Tibial nerve (tissue), 4 donors: ENCODE measurements around the gene ABHD12. TPM values are rescaled to one million over a fixed set of nuclear protein-coding genes. Genes with fewer than 3 reads are reported as not detected.

Source experiments
- DNase-seq, 2 donors: peaks; one replicate each; pipeline ENCODE4 v3.0.0-alpha.2; 2019; ENCODE audit warnings: low spot score in 2 of 2
- H3K27ac ChIP-seq, 4 donors: fragments of 200-600 bp; sonication (generic) in 3 of 4; one replicate each; pipeline ENCODE4 v1.5.1; 2017 to 2019; ENCODE audit warnings: mild to moderate bottlenecking in 1 of 4
- H3K27me3 ChIP-seq, 2 donors: fragments of 200-600 bp; sonication (generic) in 1 of 2; one replicate each; pipeline versions ENCODE4 v1.5.1 to v1.6.0; 2017 to 2019
- H3K36me3 ChIP-seq, 3 donors: fragments of 200-600 bp; sonication (generic); one replicate each; pipeline ENCODE4 v1.5.1; 2018 to 2019
- H3K4me1 ChIP-seq, 4 donors: fragments of 200-600 bp; sonication (generic) in 3 of 4; one replicate each; pipeline ENCODE4 v1.5.1; 2017 to 2019
- H3K4me3 ChIP-seq, 4 donors: fragments of 200-600 bp; sonication (generic) in 3 of 4; one replicate each; pipeline ENCODE4 v1.5.1; 2017 to 2019; ENCODE audit warnings: mild to moderate bottlenecking in 1 of 4, moderate library complexity in 1 of 4
- H3K9me3 ChIP-seq, 4 donors: fragments of 200-600 bp; sonication (generic) in 3 of 4; one replicate each; pipeline ENCODE4 v1.5.1; 2017 to 2019
- CTCF ChIP-seq, 5 experiments: fragments of 200-600 bp in 3 of 5; fragments of 450-650 bp in 2 of 5; sonication (generic) in 3 of 5; IDR thresholded peaks; one replicate each; pipeline ENCODE4 v1.5.1; 2016 to 2019; ENCODE audit warnings: antibody characterized with exemption in 5 of 5, mild to moderate bottlenecking in 3 of 5, moderate library complexity in 2 of 5
- EP300 ChIP-seq, 2 donors: sonication (generic); formaldehyde crosslinking; IDR thresholded peaks; one replicate each; pipeline ENCODE4 v1.6.1; 2017; ENCODE audit warnings: antibody characterized with exemption in 2 of 2, mild to moderate bottlenecking in 1 of 2
- POLR2A ChIP-seq, 2 donors: fragments of 450-650 bp; IDR thresholded peaks; one replicate each; pipeline ENCODE4 v1.6.1; 2017; ENCODE audit warnings: antibody characterized with exemption in 2 of 2, mild to moderate bottlenecking in 2 of 2, moderate library complexity in 2 of 2
- WGBS, 2 donors: methylation state at CpG; one replicate each; pipeline ENCODE4 v1.1.5; 2018; 5-methylcytosine and 5-hydroxymethylcytosine counted together
- total RNA-seq, 4 donors: library from RNA; depleted of rRNA; stranded (reverse); fragments of >200 nt; gene quantifications; one replicate each; pipeline ENCODE4 v1.1.0, GENCODE V29; 2016

ABHD12 gene
- total RNA-seq, 4 donors from 2014 or later = 67.2 to 116 (median 105) TPM

GRCh38 chr20:25285856-25286798, 104.5 kb downstream of the ABHD12 start:
- Histone ChIP-seq H3K36me3 (peaks cover 0 to 100% (median 31%) of the 10 kb centered on the region in 3 donors), H3K27me3 (no peaks in the 10 kb centered on the region), H3K4me3 (no peak overlapping the region), H3K27ac (no peak overlapping the region), H3K9me3 (no peaks in the 10 kb centered on the region), H3K4me1 (no peaks in the 10 kb centered on the region)
- 91 to 92% methylated on average over 18 to 23 of the region's 24 CpGs for WGBS, 2 donors
- peak in 1 of 2 donors; percentile 4 for DNase-seq
- TF ChIP-seq CTCF (IDR thresholded peaks at IDR 0.05) = no peak

- Histone ChIP-seq H3K27me3 (no peaks in the 10 kb centered on the region), H3K36me3 (peaks cover 0 to 100% (median 35%) of the 10 kb centered on the region in 3 donors), H3K4me3 (no peak overlapping the region), H3K27ac (no peak overlapping the region), H3K9me3 (no peaks in the 10 kb centered on the region), H3K4me1 (no peaks in the 10 kb centered on the region)
- TF ChIP-seq EP300 (IDR thresholded peaks at IDR 0.05) (no peak), CTCF (IDR thresholded peaks at IDR 0.05) (no peak), POLR2A (IDR thresholded peaks at IDR 0.05) (no peak)
- peak in 1 of 2 donors; percentile 8 for DNase-seq
- WGBS, 2 donors = 79 to 86% methylated on average over 26 of the region's 26 CpGs
These were observed 105.5 kb downstream of the ABHD12 start for GRCh38 chr20:25285091-25285647.

- Histone ChIP-seq H3K4me3 (no peak overlapping the region), H3K4me1 (no peaks in the 10 kb centered on the region), H3K27me3 (no peaks in the 10 kb centered on the region), H3K36me3 (peaks cover 6 to 100% (median 36%) of the 10 kb centered on the region in 3 donors), H3K9me3 (no peaks in the 10 kb centered on the region), H3K27ac (no peak overlapping the region)
- 92 to 96% methylated on average over 12 to 17 of the region's 17 CpGs for WGBS, 2 donors
- TF ChIP-seq POLR2A (IDR thresholded peaks at IDR 0.05) (no peak), CTCF (IDR thresholded peaks at IDR 0.05) (no peak), EP300 (IDR thresholded peaks at IDR 0.05) (no peak)
- peak in 1 of 2 donors; percentile 6 for DNase-seq
These were observed 106.5 kb downstream of the ABHD12 start for GRCh38 chr20:25284131-25284601.

GRCh38 chr20:25283221-25283951, 107.2 kb downstream of the ABHD12 start:
- Histone ChIP-seq H3K27me3 (no peaks in the 10 kb centered on the region), H3K36me3 (peaks cover 6 to 100% (median 30%) of the 10 kb centered on the region in 3 donors), H3K4me3 (no peak overlapping the region), H3K27ac (no peak overlapping the region), H3K4me1 (no peaks in the 10 kb centered on the region), H3K9me3 (no peaks in the 10 kb centered on the region)
- peak in 1 of 2 donors; percentile 11 for DNase-seq
- WGBS, 2 donors = 90 to 92% methylated on average over 20 to 24 of the region's 24 CpGs
- TF ChIP-seq POLR2A (IDR thresholded peaks at IDR 0.05) (no peak), EP300 (IDR thresholded peaks at IDR 0.05) (no peak), CTCF (IDR thresholded peaks at IDR 0.05) (no peak)
